Middle frontal gyrus (tissue), 1 donor: ENCODE results near the gene OR2B2.

Experiments
- DNase-seq: peaks from one replicate; pipeline ENCODE4 v3.0.0-alpha.2; 2015; ENCODE audit warnings: low spot score; ENCODE audit errors: extremely low spot score

The OR2B2 gene

DNA sequence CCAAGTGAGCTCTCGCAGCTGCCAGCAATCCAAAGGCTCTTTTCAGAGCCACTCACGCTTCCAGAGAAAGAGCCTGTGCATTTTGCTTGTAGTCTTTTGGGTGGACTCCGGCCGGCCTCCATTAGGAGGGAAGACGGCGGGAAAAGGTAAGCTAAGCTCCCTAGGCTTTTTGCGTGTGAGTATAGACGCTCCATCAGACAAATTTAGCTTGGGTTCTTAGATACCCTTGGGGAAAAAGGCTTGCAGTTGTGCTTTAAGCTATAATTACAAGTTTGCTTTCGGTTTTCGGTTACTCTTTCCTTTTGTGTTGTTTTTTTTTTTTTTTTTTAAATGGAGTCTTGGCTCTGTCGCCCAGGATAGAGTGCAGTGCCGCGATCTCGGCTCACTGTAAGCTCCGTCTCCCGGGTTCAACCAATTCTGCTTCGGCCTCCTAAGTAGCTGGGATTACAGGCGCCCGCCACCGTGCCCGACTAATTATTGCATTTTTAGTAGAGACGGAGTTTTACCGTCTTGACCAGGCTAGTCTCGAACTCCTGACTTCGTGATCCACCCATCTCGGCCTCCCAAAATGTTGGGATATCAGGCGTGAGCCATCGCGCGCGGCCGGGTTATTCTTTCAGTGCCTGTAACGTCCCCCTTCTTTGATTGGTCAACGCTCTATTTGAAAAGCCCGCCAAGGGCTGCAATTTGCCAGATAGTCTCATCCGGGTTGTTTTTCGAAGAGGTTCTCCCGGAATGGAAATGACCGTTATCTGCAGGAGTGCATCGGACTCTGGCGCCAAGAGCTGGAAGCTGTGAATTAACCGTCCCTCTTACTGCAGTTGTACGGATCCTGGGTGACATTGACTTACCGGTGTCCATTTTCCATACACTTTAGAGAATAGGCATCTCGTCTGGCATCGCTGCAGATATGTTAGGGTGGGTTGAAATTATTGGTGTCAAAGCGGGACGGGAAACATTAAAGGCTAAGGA is 18.1 kb downstream of the OR2B2 start:
- DNase-seq, result peak; percentile 75

DNA sequence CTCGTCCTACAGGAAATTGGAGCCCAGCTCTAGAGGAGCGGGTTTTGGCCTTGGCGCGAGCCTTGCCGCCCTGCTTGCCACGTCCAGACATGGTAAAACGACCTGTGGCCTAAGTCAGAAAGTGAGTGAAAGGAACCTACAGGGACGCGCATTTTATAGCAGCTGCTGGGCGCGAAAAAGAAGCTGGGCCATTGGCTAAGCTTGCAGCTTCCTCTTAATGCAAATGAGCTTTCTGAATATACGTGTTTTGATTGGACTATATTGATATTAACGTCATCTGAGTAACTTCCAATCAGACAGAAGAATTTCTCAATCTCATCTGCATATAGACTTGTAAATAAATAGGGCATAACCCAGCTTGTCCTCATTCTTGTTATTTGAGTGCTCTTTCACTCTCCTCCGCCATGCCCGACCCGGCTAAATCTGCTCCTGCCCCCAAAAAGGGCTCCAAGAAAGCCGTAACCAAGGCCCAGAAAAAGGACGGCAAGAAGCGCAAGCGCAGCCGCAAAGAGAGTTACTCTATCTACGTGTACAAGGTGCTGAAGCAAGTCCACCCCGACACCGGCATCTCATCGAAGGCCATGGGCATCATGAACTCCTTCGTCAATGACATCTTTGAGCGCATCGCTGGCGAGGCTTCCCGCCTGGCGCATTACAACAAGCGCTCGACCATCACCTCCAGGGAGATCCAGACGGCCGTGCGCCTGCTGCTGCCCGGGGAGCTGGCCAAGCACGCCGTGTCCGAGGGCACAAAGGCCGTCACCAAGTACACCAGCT is 18.9 kb downstream of the OR2B2 start:
- DNase-seq, result peak; percentile 49

DNA sequence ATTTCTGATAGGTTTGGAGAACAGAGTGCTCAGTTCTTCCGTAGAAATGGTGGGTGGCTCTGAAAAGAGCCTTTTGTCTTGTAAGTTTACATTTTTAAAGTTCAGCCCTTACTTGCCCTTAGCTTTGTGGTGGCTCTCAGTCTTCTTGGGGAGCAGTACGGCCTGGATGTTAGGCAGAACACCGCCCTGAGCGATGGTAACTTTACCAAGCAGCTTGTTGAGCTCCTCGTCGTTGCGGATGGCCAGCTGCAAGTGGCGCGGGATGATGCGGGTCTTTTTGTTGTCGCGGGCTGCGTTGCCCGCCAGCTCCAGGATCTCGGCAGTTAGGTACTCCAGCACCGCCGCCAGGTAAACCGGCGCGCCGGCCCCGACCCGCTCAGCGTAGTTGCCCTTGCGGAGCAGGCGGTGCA is 19.5 kb downstream of the OR2B2 start:
- DNase-seq, result no peak

DNA sequence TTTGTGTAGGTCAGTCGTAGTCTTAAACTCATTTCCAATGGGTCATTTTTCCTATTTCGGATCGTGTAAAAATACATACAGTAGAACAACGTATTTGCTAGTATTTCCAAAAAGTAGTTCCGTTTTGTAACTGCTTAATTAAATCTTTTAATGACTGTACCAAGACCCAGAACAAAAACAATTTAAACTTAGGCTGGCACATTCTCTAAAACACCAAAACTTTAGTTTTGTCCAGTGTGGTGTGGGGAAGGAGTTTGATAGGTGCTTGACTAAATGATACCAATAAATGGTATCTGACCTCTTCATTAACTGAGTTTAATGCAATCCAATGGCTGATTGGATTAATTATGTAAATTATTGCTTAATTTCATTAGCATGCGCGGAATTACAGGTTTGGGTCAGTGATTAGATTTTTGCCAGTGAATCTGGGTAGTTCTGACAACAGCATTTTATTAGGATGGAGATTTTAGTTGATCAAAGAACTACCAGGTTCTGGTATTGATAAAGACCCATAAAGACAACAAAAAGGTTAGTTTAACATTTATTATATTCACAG is 20.8 kb downstream of the OR2B2 start:
- DNase-seq, result no peak

DNA sequence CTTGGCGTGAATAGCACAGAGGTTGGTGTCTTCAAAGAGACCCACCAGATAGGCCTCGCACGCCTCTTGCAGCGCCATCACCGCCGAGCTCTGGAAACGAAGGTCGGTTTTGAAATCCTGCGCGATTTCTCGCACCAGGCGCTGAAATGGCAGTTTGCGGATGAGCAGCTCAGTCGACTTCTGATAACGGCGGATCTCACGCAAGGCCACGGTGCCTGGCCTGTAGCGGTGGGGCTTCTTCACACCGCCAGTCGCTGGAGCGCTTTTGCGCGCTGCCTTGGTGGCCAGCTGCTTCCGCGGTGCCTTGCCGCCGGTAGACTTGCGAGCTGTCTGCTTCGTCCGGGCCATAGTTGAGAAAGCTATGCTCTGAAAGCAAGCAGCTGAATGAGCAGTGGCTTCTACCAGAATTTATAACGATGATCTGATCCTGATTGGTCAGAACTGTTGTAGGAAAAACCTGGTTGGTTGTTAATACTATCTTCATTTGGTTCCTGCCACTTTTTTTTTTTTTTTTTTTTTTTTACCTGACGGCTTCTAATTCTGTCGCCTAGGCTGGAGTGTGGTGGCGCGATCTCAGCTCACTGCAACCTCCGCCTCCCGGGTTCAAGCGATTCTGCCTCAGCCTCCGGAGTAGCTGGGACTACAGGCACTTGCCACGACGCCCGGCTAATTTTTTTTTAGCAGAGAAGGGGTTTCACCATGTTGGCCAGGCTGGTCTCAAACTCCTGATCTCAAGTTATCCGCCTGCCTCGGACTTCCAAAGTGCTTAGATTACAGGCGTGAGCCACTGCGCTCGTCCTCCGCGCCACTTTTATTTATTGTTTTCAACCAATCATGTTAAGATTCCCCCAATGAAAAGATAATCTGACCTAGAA is 21.5 kb downstream of the OR2B2 start:
- no peak for DNase-seq

DNA sequence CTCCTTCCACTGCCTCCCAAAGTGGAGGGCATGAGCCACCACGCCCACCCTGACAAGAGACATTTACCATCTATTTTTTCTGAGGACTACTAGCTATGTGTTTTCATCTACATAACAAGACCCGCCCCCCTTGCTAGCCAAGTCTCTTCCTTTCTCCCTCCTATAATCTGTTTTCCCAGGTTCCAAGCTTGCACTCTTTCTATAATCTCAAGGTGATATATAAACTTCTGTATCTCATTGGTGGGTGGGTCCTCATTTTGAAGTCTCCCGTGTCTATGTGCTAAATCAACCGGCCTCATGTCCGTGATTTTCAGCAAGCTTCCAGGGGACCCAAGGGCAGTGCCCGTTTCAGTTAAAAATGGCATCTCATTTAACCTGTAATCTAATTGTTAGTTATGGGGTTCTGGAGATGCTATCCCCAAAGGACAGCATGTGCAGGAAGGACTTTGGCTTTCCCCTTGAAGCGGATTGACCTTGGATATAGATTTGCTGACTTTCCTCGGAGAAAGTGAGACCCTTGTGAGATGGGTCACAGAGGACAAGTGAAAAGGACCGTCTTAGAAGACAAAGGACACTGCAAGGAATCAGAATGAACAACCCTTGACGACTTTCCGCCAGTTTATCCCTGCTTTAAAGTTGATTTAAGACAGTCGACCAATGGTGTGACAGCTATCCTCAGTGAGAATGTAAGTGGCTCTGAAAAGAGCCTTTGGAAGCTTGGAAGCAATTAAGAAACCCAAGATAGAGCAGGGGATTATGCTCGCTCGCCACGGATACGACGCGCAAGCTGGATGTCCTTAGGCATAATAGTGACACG is 22.4 kb downstream of the OR2B2 start:
- DNase-seq, result no peak

DNA sequence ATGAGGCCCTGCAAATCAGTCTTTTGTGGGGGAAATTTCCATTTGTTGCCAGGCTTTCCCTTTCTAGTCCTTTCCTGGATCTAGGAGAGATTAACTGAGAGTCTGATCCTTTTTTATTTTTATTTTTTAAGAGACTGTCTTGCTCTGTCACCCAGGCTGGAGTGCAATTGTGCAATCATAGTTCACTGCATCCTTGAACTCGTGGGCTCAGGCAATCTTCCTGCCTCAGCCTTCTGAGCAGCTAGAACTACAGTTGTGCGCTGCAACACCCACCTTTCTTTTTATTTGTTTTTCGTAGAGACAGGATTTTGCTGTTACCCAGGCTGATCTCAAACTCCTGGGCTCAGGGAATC is 22.9 kb downstream of the OR2B2 start:
- DNase-seq, result no peak

DNA sequence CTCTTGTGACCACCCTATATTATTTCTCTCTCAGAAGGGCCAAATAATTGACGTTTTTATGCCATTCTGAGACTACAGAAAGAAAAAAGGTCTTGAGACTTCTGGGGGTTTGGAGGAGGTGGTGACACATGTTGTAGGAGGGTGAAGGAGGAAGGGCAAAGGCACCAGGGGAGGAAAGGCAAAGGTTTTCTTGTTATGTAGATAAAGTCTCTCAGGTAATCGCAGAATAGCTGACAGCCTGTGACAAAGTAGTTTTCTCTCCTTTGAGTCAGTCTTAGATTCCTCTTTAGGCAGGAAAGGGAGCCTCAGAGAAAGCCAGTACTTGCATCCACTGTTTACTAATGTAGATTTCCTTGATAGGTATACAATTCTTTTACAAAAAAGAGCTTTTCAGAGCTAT is 23.6 kb downstream of the OR2B2 start:
- no peak for DNase-seq

DNA sequence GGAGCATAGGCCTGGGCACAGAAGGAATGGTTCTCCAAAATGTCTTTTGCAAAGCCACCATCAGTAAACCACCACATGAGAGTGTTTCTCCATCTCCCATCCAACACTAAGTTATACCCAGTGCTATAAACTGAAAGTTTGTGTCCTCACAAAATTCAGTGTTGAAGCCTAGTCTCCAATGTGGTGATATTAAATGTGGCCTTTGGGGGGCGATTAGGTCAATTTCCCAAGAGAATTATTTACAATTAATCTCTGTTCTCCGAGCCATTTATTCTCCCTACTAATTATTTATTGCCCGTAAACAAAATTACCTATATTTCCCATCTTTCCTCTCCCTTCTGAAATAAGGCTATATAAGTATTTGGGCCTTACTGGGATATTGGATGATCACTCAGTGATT is 26.1 kb downstream of the OR2B2 start:
- DNase-seq, result no peak

DNA sequence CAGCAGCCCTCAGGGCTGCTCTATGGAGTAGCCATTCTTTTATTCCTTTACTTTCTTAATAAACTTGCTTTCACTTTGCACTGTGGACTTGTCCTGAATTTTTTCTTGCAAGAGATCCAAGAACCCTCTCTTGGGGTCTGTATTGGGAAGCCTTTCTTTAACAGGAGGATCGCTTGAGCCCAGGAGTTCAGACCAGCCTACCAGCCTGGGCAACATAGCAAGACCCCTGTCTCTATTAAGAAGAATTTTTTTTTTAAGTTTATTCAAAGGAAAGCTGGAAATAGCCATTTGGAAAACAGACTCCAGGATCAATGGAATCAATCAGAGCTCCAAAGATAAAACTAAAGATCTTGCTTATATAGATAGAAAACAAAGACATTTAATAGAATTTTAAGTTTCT is 29.1 kb downstream of the OR2B2 start:
- no peak for DNase-seq

DNA sequence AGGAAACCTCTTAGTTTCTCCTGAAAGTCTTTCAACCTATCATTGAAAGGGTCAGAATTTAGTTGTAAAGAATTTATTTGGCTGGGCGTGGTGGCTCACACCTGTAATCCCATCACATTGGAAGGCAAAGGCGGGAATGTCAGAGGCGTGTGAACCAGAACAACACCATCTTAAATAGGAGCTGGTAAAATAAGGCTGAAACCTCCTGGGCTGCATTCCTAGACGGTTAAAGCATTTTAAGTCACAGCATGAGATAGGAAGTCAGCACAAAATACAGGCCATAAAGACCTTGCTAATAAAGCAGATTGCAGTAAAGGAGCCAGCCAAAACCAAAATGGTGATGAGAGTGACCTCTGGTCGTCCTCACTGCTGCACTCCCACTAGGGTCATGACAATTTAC is 29.6 kb downstream of the OR2B2 start:
- DNase-seq, result no peak

DNA sequence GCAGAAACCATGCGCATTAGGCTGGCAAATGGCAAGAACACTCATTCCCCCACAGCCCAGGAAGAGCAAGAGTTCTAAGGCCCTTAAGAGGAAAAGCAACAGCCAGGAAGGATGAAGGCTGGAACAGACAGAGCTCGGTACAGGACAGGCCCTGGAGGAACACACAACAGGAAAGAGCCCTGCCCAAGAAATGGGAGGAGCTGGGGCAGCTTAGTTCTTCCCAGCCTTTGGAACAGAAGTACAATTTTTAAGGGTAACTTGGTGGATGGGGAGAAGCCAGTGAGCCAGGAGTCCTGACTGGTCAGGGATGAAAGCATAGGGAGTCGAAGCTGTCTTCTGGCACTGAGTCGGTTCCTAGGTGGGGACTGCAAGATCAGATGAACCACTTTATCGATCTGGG is 32.4 kb downstream of the OR2B2 start:
- no peak for DNase-seq

DNA sequence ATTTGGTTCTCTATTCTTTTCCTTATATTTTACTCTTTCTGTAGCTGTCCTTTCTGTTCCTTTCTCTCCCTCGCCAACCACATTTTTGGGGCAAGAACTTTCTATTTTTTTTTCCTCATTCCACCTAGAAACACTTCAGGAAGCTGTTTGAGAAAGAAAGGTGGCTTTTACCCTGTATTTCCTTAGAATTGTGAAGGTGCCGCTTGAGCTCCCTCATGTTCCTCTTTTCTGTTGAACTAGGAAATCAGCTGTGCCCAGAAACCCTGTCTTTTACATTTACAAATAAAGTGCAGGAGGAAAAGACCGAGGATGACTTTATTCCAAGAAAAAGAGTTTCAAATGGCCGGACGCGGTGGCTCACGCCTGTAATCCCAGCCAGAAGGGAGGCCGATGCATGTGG is 38.2 kb downstream of the OR2B2 start:
- no peak for DNase-seq

DNA sequence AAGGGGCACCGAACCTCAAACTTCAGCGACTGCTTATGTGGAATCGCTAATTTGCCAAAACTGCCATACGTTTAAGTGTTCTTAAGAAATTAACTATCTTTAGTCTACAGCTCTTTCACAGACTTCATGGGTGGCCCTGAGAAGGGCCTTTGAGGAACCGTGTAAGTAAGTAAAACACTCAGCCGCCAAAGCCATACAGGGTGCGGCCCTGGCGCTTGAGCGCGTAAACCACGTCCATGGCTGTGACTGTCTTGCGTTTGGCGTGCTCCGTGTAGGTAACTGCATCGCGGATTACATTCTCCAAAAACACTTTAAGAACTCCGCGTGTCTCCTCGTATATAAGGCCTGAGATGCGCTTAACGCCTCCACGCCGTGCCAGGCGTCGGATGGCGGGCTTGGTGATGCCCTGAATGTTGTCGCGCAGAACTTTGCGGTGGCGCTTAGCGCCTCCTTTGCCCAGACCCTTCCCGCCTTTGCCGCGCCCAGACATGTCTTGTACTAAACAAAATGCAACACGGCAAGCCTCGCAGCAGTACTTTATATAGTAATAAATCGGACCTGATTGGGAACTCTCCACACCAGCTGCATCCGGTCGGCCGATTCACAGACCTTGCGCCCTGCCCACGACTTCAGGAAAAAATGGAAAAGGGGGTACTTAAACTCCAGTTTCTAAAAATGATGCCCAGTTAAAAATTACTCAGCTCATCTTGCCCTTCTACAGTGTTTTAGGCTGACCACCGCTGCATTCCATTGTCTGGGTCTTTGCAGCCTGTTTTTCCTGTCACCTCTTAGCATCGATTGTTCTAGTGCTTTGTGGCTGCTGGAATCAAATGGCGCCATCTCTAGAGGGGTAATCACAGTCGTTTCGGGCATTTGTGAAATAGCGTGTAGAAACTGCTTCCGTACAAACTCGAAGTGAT is 38.9 kb downstream of the OR2B2 start:
- no peak for DNase-seq

DNA sequence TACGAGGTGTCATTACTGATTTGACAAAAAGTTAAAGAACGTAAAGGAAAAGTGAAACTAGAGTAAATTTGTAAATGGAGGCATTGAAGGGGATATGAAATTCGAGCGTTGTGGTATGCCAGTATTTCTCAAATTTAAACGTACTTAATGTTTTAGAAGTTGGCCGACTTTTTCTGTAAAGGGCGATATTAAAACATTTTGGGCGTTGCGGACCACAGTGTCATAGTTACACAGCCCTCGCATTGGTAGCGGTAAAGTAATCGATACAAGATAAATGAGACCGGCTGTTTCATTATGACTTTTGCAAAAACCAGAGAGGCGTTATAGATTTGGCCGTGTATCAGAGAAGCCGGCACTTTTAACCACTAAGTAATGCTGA is 39.6 kb downstream of the OR2B2 start:
- DNase-seq, result no peak

DNA sequence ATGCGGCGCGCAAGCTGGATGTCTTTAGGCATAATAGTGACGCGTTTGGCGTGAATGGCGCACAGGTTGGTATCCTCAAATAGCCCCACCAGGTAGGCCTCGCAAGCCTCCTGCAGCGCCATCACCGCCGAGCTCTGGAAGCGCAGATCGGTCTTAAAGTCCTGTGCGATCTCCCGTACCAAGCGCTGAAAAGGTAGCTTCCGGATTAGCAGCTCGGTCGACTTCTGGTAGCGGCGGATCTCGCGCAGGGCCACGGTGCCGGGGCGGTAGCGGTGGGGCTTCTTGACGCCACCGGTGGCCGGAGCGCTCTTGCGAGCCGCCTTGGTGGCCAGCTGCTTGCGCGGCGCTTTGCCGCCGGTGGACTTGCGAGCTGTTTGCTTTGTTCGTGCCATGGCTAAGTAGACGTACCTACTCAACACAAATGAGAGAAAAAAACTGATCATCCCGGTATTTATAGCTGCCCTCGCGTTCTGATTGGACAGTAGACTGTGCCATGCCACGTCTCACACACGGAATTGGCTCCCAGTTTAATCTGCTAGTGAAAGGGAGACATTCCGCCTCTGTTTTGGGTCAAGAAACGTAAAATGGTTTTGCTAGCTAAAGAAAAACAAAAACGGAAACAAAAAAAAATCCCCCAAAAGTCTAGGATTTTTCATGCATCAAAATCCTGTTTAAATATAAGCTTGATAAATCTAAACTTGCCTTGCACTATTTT is 40.1 kb downstream of the OR2B2 start:
- no peak for DNase-seq

DNA sequence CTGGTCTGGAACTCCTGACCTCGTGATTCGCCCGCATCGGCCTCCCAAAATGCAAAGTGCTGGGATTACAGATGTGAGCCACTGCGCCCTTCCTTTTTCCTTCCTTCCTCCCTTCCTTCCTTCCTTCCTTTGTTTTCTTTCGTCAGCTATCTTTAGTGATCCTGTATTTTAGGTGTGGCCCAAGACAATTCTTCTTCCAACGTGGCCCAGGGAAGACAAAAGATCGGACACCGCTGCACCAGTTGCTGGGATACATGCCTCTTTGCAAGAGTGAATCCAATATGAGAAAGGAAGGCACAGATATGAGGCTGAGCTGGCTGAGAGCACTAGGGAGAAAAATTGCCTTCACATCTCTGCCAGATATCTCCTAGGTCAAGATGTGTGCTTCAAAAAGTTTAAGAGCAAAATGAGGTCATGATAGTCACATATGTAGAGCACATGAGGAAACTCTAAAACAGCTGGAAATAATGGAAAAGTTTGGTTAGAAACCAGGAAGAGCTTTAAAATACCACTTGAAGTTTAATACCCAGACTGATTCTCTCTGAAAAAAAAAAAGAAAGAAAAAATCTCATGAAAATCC is 41.8 kb downstream of the OR2B2 start:
- no peak for DNase-seq

DNA sequence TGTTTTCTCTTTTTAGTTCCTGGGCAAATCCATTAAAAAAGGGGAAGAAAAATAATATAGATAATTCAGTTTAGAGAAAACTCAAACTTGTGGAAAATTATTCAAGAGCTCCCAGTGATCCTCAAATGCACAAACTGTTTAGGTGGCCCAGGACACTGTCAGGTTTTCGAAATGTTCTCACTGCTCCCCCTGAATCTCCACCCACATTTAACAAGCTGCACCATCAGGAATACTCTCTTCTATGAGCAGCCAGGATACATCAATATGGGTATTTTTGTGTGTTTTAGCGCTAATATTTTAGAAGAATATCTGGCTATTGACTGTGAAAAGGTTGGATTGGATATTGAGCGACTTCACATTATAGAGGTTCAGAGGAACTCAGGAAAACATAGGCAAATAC is 43.9 kb downstream of the OR2B2 start:
- no peak for DNase-seq

DNA sequence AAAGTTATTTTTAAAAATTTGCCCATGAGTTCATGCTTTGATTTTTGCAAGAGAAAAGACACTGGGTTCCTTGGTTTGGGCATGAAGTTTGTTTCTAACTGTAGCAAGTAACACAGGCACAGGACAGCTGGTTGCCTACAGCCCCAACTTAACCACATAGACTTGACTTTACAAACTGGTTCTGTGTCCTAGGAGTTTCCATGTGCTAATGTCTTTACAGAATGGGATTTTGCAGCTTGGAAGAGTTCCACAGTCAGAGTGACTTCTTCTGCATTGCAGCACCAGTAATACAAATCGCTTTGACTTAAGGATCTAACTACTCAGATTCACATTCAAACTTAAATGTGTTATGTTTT is 44.3 kb downstream of the OR2B2 start:
- DNase-seq, result no peak
